Peyer's patch (tissue), 4 donors: ENCODE measurements around the gene LAMC1. TPM values are rescaled to one million over a fixed set of nuclear protein-coding genes. Genes with fewer than 3 reads are reported as not detected.
A peak's percentile ranks its signal among the peaks of the same experiment; 100 is the strongest.

Experiments used
- DNase-seq, 3 donors: peaks; one replicate each; pipeline ENCODE4 v3.0.0-alpha.2; 2017 to 2019
- H3K27ac ChIP-seq, 4 donors: fragments of 200-600 bp; sonication (generic); one replicate each; pipeline ENCODE4 v1.5.1; 2016 to 2019
- H3K27me3 ChIP-seq, 2 donors: fragments of 200-600 bp; sonication (generic); one replicate each; pipeline ENCODE4 v1.5.1; 2019
- H3K36me3 ChIP-seq, 3 donors: fragments of 200-600 bp; sonication (generic); one replicate each; pipeline ENCODE4 v1.5.1; 2016 to 2019
- H3K4me1 ChIP-seq, 4 donors: fragments of 200-600 bp; sonication (generic); one replicate each; pipeline ENCODE4 v1.5.1; 2016 to 2019
- H3K4me3 ChIP-seq, 4 donors: fragments of 200-600 bp; sonication (generic); 1 replicate in 3 of 4; 2 replicates in 1 of 4; pipeline ENCODE4 v1.5.1; 2016 to 2019; ENCODE audit warnings: mild to moderate bottlenecking in 1 of 4
- H3K9me3 ChIP-seq, 4 donors: fragments of 200-600 bp; sonication (generic); one replicate each; pipeline ENCODE4 v1.5.1; 2016 to 2019; ENCODE audit warnings: mild to moderate bottlenecking in 1 of 4
- CTCF ChIP-seq, 6 experiments: fragments of 450-650 bp in 4 of 6; fragments of 200-600 bp in 2 of 6; sonication (generic) in 1 of 6; IDR thresholded peaks; one replicate each; pipeline ENCODE4 v1.5.1; 2017 to 2019; ENCODE audit warnings: antibody characterized with exemption in 6 of 6, mild to moderate bottlenecking in 3 of 6, moderate library complexity in 1 of 6
- POLR2A ChIP-seq, 2 donors: fragments of 450-650 bp; IDR thresholded peaks; one replicate each; pipeline ENCODE4 v1.5.1; 2017; ENCODE audit warnings: antibody characterized with exemption in 2 of 2, mild to moderate bottlenecking in 2 of 2, moderate library complexity in 2 of 2
- total RNA-seq, 4 donors: library from RNA; depleted of rRNA; stranded (reverse); fragments of >200 nt; gene quantifications; one replicate each; pipeline ENCODE4 v1.1.0, GENCODE V29; 2016

The LAMC1 gene
- total RNA-seq, 4 donors from 2014 or later: 46.4 to 291 (median 121) TPM

DNA sequence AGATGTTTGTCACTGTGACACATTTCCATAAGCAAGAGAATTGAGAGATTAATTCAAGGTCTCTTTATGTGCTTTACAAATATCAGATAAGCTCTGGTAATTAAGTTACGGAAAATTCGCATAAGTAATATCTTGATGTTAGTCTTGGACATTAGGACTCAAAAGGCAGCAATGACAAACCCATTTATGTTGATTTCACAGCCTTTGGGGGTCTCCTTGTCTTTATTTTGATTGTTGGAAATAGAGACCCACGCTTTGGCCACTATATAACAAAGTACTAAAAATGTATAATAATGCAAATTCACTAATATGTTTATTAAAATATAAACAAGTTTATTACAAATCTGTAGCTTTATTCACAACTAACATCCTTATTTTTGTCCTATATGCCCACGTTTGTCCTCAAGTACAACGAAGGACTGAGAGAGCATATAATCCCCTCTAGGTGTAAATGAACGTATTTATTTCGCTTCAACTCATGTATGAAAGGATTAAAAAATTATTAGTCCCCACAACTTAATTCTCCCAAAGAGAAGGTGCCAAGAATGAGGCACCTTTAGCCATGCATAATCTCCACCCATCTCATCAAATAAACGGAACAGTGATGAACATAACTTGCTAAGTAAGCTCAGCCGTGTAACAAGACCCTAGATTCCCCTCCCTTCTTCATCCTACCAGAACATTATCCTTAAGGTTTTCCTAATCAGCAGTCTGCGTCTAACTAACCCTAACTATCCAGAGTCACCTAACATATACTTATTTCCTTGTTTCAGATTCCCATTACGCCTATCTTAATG, 1.6 kb upstream of the LAMC1 start:
- H3K9me3 ChIP-seq: no peaks in the 10 kb centered on the region
- H3K27ac ChIP-seq: peak overlapping the region; percentile 91 to 98 (median 96)
- no peak for TF ChIP-seq CTCF (IDR thresholded peaks at IDR 0.05)
- TF ChIP-seq POLR2A (IDR thresholded peaks at IDR 0.05): no peak
- DNase-seq: no peak
- no peaks in the 10 kb centered on the region for H3K4me1 ChIP-seq
- H3K4me3 ChIP-seq: peak overlapping the region in 2 of 4 donors; percentile 90 to 91
- H3K27me3 ChIP-seq: no peaks in the 10 kb centered on the region
- H3K36me3 ChIP-seq: no peaks in the 10 kb centered on the region

DNA sequence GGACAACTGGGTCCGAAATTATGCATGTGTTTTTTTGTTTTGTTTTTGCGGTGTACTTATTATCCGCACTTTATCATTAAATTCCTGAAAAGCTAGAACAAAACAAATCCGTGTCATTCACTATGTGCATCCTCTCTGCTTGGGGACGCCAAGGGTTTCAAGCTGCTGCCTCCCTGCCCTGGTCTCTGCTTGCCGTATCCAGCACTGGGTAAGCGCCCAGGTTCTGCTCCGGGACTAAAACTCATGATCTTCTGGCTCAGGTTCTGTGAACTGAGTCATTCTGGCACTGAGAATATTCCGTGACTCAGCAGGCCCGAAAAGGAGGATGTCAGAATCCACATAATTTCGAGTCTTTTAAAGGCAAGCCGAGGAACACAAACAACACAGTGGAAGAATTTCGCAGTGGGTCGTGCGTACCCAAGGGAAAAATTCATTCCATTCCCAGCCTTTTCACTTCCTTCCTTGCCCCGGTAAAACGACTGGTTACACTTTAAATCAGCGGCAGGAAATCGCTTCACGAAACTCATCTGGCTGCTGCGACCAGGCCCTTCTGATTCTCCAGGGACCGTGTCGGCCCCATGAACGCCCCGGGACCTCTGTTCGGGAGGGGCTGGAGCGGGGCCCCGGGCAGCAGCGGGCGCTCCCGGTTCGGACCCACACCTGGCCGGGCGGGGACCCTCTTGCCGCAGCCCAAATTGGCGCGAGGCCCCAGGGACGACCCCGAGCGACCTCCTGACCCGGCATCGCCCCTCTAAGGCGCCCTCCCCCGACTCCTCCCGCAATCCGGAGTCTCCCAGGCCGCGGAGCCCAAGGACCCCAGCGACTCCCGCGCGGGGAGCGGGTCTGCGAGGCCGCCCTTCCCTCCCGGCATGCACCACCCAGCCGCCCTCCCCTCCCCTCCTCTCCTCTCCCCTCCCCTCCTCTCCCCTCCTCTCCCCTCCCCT, 746 bp upstream of the LAMC1 start:
- TF ChIP-seq POLR2A (IDR thresholded peaks at IDR 0.05) (peak in 1 of 2 donors; percentile 31), CTCF (IDR thresholded peaks at IDR 0.05) (no peak)
- H3K4me1 ChIP-seq: no peaks in the 10 kb centered on the region
- H3K9me3 ChIP-seq: no peaks in the 10 kb centered on the region
- peak overlapping the region; percentile 59 to 91 (median 86) for H3K4me3 ChIP-seq
- peak; percentile 44 to 86 (median 60) for DNase-seq
- peak overlapping the region; percentile 91 to 98 (median 96) for H3K27ac ChIP-seq
- no peaks in the 10 kb centered on the region for H3K36me3 ChIP-seq
- no peaks in the 10 kb centered on the region for H3K27me3 ChIP-seq

GRCh38 chr1:183023601-183024316, 539 bp downstream of the LAMC1 start:
- DNase-seq: peak; percentile 76 to 90 (median 83)
- Histone ChIP-seq H3K36me3 (no peaks in the 10 kb centered on the region), H3K27me3 (no peaks in the 10 kb centered on the region), H3K27ac (peak overlapping the region; percentile 91 to 98 (median 96)), H3K9me3 (no peaks in the 10 kb centered on the region), H3K4me1 (no peaks in the 10 kb centered on the region), H3K4me3 (peak overlapping the region; percentile 59 to 91 (median 86))
- peak in 4 of 6 experiments; percentile 32 to 67 (median 65) for TF ChIP-seq CTCF (IDR thresholded peaks at IDR 0.05)
- TF ChIP-seq POLR2A (IDR thresholded peaks at IDR 0.05): peak; percentile 12 to 19

- no peak for TF ChIP-seq POLR2A (IDR thresholded peaks at IDR 0.05)
- no peak for TF ChIP-seq CTCF (IDR thresholded peaks at IDR 0.05)
- Histone ChIP-seq H3K9me3 (no peaks in the 10 kb centered on the region), H3K27ac (peak overlapping the region; percentile 91 to 98 (median 96)), H3K4me1 (peaks cover 0 to 3% (median 0%) of the 10 kb centered on the region in 4 donors), H3K36me3 (no peaks in the 10 kb centered on the region), H3K4me3 (peak overlapping the region; percentile 59 to 91 (median 86)), H3K27me3 (no peaks in the 10 kb centered on the region)
- DNase-seq: no peak
These were observed 1.2 kb downstream of the LAMC1 start for GRCh38 chr1:183024317-183025009.
